ES-I3 (cell line): Measurements from ENCODE around the gene REPIN1.

Experiments
- H3K36me3 ChIP-seq: 2 replicates; pipeline ENCODE4 v1.6.1; 2013; ENCODE audit warnings: mild to moderate bottlenecking, low read length, control low read depth, moderate library complexity; ENCODE audit not compliant: insufficient read depth
- H3K4me1 ChIP-seq: 2 replicates; pipeline ENCODE4 v1.6.1; 2013; ENCODE audit warnings: mild to moderate bottlenecking, control low read depth, low read length; ENCODE audit not compliant: insufficient read depth
- H3K9ac ChIP-seq: 2 replicates; pipeline ENCODE4 v1.6.1; 2013; ENCODE audit warnings: low read depth, mild to moderate bottlenecking, low read length, moderate library complexity
- H3K9me3 ChIP-seq: 2 replicates; pipeline ENCODE4 v1.6.1; 2013; ENCODE audit warnings: mild to moderate bottlenecking, low read length, moderate library complexity; ENCODE audit not compliant: control insufficient read depth, insufficient read depth

REPIN1 gene

GRCh38 chr7:150410680-150411346 is 42.2 kb downstream of the REPIN1 start:
- H3K36me3 ChIP-seq = peaks cover 5% of the 10 kb centered on the region; the same call in 1 of the 2 replicates
- no peaks in the 10 kb centered on the region for H3K9me3 ChIP-seq
- H3K9ac ChIP-seq = no peak overlapping the region
- peaks cover 10% of the 10 kb centered on the region for H3K4me1 ChIP-seq

- H3K4me1 ChIP-seq = peaks cover 6% of the 10 kb centered on the region
- no peak overlapping the region for H3K9ac ChIP-seq
- H3K9me3 ChIP-seq = no peaks in the 10 kb centered on the region
- peaks cover 5% of the 10 kb centered on the region; the same call in 1 of the 2 replicates for H3K36me3 ChIP-seq
These were observed 43.0 kb downstream of the REPIN1 start for GRCh38 chr7:150411606-150412005.

GRCh38 chr7:150412016-150412415 is 43.4 kb downstream of the REPIN1 start:
- H3K4me1 ChIP-seq = peaks cover 2% of the 10 kb centered on the region
- peaks cover 5% of the 10 kb centered on the region; the same call in 1 of the 2 replicates for H3K36me3 ChIP-seq
- no peaks in the 10 kb centered on the region for H3K9me3 ChIP-seq
- no peak overlapping the region for H3K9ac ChIP-seq

- H3K36me3 ChIP-seq = peaks cover 5% of the 10 kb centered on the region; the same call in 1 of the 2 replicates
- H3K4me1 ChIP-seq = no peaks in the 10 kb centered on the region; the same call in 1 of the 2 replicates
- no peak overlapping the region for H3K9ac ChIP-seq
- H3K9me3 ChIP-seq = no peaks in the 10 kb centered on the region
These were observed 44.2 kb downstream of the REPIN1 start for GRCh38 chr7:150412518-150413488.

- H3K9me3 ChIP-seq = no peaks in the 10 kb centered on the region
- H3K4me1 ChIP-seq = no peaks in the 10 kb centered on the region; the same call in 1 of the 2 replicates
- H3K9ac ChIP-seq = no peak overlapping the region
- peaks cover 5% of the 10 kb centered on the region; the same call in 1 of the 2 replicates for H3K36me3 ChIP-seq
These were observed 45.0 kb downstream of the REPIN1 start for GRCh38 chr7:150413640-150414081.

GRCh38 chr7:150415161-150416153 is 46.8 kb downstream of the REPIN1 start:
- H3K9ac ChIP-seq = no peak overlapping the region
- peaks cover 3% of the 10 kb centered on the region; the same call in 1 of the 2 replicates for H3K36me3 ChIP-seq
- peaks cover 3% of the 10 kb centered on the region; the same call in 1 of the 2 replicates for H3K4me1 ChIP-seq
- no peaks in the 10 kb centered on the region for H3K9me3 ChIP-seq

- H3K36me3 ChIP-seq = no peaks in the 10 kb centered on the region
- peaks cover 4% of the 10 kb centered on the region; the same call in 1 of the 2 replicates for H3K4me1 ChIP-seq
- H3K9ac ChIP-seq = no peak overlapping the region
- H3K9me3 ChIP-seq = no peaks in the 10 kb centered on the region
These were observed 48.6 kb downstream of the REPIN1 start for GRCh38 chr7:150417239-150417638.

- H3K4me1 ChIP-seq = peaks cover 4% of the 10 kb centered on the region; the same call in 1 of the 2 replicates
- no peak overlapping the region for H3K9ac ChIP-seq
- H3K9me3 ChIP-seq = no peaks in the 10 kb centered on the region
- H3K36me3 ChIP-seq = no peaks in the 10 kb centered on the region
These were observed 49.2 kb downstream of the REPIN1 start for GRCh38 chr7:150417863-150418262.

GRCh38 chr7:150420242-150420641 is 51.6 kb downstream of the REPIN1 start:
- Histone ChIP-seq H3K36me3 (no peaks in the 10 kb centered on the region), H3K4me1 (peaks cover 4% of the 10 kb centered on the region; the same call in 1 of the 2 replicates), H3K9me3 (no peaks in the 10 kb centered on the region), H3K9ac (no peak overlapping the region)

GRCh38 chr7:150420987-150421674 is 52.5 kb downstream of the REPIN1 start:
- Histone ChIP-seq H3K4me1 (peaks cover 4% of the 10 kb centered on the region; the same call in 1 of the 2 replicates), H3K9me3 (no peaks in the 10 kb centered on the region), H3K36me3 (no peaks in the 10 kb centered on the region), H3K9ac (peak overlapping the region; percentile 12; the same call in 1 of the 2 replicates)

- no peak overlapping the region for H3K9ac ChIP-seq
- H3K9me3 ChIP-seq = no peaks in the 10 kb centered on the region
- H3K36me3 ChIP-seq = no peaks in the 10 kb centered on the region
- peaks cover 6% of the 10 kb centered on the region; the same call in 1 of the 2 replicates for H3K4me1 ChIP-seq
These were observed 53.2 kb downstream of the REPIN1 start for GRCh38 chr7:150421831-150422230.
